NCI-H2227 (cell line): ENCODE measurements around the gene RGS9.
"Not testable (repeated sequence)": the region's sequence is repeated elsewhere in the genome, so short reads cannot be mapped to it uniquely, and the experiment has no call there.

Experiments
- DNase-seq: peaks from one replicate; lab custom pipeline; 2025; ENCODE audit not compliant: unreplicated experiment; lab: John Stamatoyannopoulos, UW

Gene RGS9

GRCh38 chr17:65180752-65181236 is 43.6 kb downstream of the RGS9 start:
- not testable (repeated sequence) for DNase-seq

DNA sequence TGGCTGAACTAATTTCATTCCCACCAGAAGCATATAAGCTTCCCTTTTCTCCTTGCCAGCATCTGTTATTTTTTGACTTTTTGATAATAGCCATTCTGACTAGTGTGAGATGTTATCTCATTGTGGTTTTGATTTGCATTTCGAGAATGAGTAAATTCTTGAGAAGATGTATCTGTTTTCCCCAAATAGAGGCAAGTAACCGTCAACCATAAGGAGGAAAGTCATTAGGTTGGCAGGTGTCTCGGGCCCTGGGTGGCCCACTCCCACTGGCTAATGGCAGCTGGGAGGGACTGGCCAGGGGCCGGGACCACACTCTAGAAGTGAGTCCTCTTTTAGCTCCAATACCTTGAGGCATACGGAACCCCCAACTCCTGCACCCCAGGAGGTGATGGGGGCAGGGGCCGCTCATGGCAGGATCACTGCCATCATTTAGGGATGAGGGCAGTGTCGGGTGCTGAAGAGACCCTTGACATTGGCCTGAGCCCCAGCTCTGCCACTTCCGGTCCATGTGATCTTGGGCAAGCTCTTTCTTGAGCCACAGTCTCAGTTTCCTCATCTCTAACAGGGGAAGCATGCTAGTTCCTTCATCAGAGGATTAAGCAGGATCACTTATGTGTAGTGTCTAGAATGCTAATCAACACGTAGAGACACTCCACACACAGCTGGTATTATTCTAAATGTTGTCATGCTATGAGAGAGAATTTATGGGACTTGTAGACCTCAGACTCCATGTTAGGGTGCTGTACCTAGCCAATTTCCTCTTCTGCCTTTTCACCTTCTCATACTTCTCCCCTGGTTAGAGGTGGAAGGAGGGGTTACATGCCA is 44.3 kb downstream of the RGS9 start:
- no peak for DNase-seq

DNA sequence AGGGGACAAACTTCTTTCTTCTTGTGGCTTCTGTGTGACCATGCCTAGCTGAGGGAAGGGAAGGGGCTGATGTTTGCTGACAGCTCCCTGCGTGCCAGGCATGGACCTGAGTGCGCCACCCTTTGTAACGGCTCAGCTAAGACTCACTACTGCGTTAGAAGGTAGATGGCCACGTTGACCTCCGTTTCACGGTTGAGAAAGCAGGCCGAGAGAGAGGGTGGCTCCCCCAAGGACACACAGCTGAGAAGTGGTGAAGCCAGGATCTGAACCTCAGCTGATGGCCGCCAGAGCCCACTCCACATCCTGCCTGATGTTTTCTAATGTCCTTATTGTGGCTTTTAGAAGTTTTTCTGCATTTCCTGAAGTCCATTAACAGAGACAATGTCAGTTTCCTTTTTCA is 45.1 kb downstream of the RGS9 start:
- no peak for DNase-seq

GRCh38 chr17:65183736-65184135 is 46.6 kb downstream of the RGS9 start:
- no peak for DNase-seq

DNA sequence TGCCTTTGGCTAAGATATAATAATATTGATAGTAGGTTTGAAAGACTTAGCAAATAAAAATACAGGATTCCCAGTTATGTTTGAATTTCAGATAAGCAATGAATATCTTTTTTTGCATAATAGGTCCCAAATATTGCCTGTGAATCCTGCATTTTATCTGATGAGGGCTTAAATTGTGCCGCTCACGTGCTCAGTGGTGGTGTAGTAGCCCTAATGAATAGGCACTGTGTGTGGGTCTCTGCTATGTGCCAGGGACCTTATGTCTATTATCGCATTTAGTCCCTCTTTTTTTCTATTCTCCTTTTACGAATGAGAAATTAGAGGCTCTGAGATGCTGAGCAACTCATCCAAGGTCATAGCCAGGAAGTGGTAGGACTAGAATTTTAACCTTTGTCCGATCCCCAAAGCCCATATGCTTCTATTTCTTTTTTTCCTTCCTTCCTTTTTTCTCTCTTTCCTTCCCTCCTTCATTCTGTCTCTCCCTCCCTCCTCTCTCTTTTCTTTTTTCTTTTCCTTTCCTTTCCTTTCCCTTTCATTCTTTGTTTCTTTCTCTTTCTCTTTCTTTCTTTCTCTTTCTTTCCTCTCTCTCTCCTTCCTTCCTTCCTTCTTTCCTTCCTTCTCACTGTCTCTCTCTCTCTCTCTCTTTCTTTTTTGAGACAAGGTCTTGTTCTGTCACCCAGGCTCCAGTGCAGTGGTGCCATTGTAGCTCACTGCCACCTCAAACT is 47.2 kb downstream of the RGS9 start:
- DNase-seq, result no peak

DNA sequence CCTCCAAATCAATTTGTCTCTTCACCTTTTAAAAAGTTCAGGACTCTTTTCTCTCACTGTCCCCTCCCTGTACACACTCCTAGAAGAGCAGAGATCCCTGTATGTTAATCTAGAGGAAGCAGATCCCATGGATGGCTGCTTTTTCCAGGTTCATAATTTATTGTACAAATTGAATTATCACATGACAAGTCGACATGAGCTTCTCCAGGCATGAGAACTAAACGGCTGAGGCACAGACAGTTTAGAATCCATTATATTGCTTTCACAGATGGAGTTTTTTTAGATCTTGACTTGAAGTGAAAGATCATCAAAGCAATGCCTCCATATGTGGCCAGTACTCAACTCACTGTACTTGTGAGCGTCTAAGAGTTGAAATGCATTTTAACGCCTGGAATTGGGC is 47.9 kb downstream of the RGS9 start:
- no peak for DNase-seq

GRCh38 chr17:65185668-65186382 is 48.7 kb downstream of the RGS9 start:
- no peak for DNase-seq

GRCh38 chr17:65190467-65191097 is 53.4 kb downstream of the RGS9 start:
- no peak for DNase-seq

DNA sequence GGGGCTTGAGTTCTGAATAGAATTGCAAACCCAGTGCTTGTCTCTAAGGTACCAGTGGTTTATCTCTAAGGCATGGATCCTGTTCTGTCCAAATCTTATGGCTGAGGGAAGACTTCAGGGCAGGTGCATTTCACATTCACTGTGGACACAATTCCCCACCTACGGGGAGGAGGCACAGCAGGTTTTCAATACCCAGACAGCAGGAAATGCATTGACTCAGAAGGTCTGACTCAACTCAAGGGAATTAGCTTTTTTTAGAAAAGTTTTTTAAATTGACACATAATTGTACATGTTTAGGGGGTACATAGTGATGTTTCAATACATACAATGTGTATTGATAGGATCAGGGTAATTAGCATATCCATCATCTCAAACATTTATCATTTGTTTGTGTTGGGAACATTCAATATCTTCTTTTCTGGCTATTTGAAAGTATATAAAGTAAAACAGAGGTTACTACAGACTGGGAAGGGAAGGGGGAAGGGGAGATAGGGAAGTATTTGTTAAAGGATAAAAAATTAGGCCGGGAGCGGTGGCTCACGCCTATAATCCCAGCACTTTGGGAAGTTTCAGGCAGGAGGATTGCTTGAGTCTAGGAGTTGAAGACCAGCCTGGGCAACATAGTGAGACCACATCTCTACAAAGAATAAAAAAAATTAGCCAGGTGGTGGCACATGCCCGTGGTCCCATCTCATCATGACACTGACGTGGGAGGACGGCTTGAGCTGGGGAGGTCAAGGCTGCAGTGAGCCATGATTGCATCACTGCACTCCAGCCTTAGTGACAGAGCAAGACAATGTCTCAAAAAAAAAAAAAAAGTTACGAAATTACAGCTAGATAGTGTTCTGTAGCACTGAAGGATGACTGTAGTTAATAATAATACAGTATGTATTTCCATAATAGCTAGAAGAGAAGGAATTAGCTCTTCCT is 54.9 kb downstream of the RGS9 start:
- no peak for DNase-seq

DNA sequence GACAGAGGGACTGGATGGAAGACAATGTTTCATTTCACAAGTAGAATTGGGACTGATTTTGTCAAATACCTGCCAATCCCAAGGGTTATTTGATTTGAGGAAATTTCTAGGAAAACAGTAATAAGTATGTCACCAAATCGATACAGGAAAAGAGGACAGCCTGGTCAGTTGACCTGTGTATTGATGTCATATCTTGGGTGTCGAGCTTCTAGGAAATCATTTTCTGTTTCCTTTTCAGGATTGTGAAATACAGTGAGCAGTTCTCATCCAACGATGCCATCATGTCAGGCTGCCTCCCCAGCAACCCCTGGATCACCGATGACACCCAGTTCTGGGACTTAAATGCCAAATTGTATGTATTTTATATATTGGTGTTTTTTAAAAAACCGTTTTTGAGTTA is 56.1 kb downstream of the RGS9 start:
- DNase-seq, result no peak

DNA sequence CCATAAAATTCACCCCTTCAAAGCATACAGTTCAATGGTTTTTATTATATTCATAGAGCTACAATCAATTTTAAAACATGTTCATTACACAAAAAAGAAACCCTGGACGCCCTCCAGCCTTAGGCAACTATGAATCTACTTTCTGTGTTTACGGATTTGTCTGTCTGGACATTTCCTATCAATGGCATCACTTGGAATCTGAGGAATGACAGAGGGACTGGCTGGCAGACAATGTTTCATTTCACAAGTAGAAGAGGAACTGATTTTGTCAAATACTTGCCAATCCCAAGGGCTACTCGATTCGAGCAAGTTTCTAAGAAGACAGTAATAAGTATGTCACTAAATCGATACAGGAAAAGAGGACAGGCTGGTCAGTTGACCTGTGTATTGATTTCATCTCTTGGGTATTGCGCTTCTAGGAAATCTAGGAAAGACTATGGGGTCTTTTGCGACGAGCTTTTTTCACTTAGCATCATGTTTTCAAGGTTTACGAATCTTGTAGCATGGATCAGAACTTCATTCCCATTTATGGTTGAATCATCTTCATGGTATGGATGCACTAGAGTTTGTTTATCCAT is 56.6 kb downstream of the RGS9 start:
- DNase-seq, result no peak

- no peak for DNase-seq
Observed at GRCh38 chr17:65194670-65195334, 57.6 kb downstream of the RGS9 start.

DNA sequence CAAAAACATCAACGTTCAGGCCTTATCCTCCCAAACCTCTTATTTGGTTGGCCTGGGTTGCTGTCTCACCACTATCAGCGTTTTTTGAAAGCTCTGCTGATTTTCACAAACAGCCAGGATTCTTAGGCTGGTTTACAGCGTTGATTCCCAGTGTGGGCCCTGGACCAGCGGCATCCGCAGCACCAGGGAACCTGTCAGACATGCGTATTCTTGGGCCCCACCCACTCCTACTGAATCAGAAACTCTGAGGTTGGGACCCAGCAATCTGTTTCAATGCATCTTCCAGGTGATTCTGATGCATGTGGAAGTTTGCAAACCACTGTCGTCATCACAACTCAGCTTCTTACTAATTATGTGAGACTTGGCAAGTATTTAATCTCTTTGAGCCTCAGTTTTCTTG is 58.5 kb downstream of the RGS9 start:
- DNase-seq, result no peak

GRCh38 chr17:65196617-65197016 is 59.4 kb downstream of the RGS9 start:
- DNase-seq, result no peak

DNA sequence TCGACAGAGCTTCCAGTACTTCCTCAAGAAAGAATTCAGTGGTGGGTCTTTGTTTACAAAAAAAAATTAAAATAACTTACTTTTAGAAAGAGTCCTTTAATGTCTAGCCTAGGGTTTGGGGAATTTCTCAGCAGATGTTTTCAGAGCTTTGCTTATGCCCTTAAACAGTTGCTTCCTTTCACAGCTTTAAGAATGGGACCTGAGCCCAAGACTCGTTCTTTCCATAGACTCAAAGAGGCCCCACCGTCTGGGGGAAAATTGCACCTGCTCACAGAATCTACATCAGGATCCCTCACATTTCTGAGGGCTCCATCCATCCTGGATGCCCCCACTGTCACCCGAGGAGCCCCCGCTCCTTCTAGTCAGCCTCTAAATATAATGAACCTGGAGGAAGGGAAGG is 60.0 kb downstream of the RGS9 start:
- DNase-seq, result no peak

GRCh38 chr17:65198653-65199382 is 61.6 kb downstream of the RGS9 start:
- peak; percentile 64 for DNase-seq

DNA sequence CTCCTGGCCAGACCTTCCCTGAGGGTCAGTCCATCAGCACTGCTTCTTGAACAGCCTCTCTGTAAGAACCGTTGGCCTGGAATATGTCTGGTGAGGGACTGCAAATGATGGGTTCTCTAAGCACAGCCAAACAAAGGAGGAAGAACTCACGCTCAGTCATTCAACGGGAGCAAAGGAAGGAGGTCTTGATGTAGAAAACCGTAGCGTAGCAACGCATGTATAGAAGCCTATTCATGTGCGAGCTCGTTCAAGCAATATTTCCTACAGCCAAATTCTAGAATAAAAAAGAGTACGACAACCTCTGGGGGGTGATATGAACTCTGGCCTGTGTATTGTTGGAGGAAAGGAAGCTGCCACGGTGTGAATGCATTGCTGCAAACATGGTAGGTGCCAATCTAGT is 64.2 kb downstream of the RGS9 start:
- DNase-seq, result no peak

GRCh38 chr17:65202844-65203571 is 65.8 kb downstream of the RGS9 start:
- no peak for DNase-seq
